GM19395 (cell line): Measurements from ENCODE around the gene TGFA.

Source experiments
- ATAC-seq: cut with Tn5 transposase; IDR thresholded peaks from one replicate; pipeline ENCODE4 v1.9.1; 2021; ENCODE audit warnings: mild to moderate bottlenecking, moderate library complexity; ENCODE audit not compliant: unreplicated experiment

TGFA gene

GRCh38 chr2:70553334-70553583, 367 bp downstream of the TGFA start:
- peak; percentile 34 for ATAC-seq

- ATAC-seq = no peak
These were observed 909 bp downstream of the TGFA start for GRCh38 chr2:70552501-70553333.

- no peak for ATAC-seq
These were observed 2.5 kb downstream of the TGFA start for GRCh38 chr2:70551167-70551566.

- no peak for ATAC-seq
These were observed 3.7 kb downstream of the TGFA start for GRCh38 chr2:70549962-70550361.

- ATAC-seq = no peak
These were observed 4.4 kb downstream of the TGFA start for GRCh38 chr2:70549064-70549710.

GRCh38 chr2:70548233-70548632, 5.4 kb downstream of the TGFA start:
- ATAC-seq = no peak

- ATAC-seq = no peak
These were observed 6.7 kb downstream of the TGFA start for GRCh38 chr2:70546885-70547284.

DNA sequence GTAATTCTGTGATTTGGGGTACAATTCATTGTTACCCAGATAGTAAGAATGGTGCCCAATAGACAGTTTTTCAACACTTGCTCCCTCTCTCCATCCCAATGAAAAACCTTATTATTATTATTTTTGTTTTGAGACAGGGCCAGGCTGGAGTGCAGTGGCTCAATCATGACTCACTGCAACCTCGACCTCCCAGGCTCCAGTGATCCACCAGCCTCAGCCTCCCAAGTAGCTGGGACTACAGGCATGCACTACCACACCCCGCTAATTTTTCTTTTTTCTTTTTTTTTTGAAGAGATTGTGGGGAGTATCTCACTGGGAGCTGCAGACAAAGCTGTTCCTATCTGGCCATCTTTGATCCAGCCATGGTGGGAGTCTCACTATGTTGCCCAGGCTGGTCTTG, 7.2 kb downstream of the TGFA start:
- ATAC-seq = no peak

DNA sequence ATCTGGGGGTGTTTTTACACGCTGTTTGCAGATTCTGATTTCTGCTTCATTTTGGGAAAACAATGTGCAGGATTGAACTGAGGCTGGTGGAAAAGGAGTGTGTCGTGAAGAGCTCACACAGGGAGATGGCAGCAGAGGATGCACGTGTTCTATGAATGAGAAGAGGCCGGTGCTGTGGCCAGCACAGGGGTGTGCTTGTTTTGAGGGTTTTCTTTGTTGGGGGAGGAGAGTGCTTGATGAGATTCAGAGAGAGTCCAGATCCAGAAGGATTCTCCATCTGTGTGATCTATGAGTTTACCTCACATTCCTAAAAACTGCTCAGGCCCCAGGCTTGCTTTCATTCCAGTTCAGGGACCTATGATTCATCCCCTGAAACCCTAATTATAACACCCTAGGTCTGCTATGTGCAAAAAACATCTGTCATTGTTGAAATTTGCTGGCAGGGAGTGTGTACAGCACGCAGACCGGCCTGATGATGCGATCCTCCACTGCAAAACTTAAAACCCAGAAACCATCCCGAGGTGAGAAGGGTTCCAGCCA, 12.1 kb downstream of the TGFA start:
- ATAC-seq = no peak

DNA sequence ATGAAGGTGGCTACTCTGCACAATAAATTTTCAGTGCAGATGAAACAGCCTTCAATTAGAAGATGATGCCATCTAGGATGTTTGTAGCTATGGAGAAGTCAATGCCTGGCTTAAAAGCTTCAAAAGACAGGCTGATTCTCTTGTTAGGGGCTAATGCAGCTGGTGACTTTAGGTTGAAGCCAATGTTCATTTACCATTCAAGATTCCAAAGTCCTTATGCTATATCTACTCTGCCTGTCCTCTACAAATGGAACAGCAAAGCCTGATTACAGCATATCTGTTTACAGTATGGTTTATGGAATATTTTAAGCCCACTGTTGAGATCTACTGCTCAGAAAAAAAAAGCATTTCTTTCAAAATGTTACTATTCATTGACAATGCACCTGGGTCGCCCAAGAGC, 15.8 kb downstream of the TGFA start:
- ATAC-seq = no peak

DNA sequence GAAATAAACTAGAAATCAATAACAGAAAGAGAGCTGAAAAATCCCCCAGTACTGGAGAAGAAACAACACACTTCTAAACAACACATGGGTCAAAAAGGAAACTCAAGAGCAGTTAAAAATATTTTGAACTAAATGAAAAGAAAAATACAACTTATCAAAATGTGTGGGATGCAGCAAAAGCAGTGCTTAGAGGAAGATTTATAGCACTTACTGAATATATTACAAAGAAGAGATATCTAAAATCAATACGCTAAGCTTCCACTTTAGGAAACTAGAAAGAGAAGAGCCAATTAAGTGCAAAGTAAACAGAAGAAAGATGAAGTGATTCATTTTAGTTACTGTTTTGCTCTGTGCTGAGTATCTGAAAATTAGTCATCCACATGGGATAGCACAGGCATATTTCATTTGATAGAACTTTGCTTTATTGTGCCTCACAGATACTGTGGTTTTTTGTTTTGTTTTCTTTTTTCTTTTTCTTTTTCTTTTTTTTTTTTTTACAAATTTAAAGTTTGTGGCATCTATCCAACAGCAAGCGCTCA, 17.0 kb downstream of the TGFA start:
- no peak for ATAC-seq

DNA sequence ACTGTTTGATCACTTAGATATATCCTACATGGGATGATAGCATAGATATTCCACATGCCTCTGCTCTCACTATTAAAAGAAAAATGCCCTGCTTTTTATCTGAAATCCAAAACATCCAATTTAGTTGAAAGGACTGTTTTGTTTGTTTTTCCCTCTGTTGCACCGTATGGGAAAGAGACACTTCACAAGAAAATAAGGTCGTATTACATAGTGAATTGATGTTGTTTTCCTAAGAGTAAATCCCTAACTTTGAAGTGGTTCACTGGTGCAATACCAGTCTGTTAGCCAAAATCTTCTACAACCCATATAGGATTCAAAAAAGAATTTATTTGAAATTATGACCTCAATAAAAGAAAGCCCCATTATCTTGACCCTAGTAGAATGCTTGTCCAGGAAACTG, 18.1 kb downstream of the TGFA start:
- no peak for ATAC-seq

DNA sequence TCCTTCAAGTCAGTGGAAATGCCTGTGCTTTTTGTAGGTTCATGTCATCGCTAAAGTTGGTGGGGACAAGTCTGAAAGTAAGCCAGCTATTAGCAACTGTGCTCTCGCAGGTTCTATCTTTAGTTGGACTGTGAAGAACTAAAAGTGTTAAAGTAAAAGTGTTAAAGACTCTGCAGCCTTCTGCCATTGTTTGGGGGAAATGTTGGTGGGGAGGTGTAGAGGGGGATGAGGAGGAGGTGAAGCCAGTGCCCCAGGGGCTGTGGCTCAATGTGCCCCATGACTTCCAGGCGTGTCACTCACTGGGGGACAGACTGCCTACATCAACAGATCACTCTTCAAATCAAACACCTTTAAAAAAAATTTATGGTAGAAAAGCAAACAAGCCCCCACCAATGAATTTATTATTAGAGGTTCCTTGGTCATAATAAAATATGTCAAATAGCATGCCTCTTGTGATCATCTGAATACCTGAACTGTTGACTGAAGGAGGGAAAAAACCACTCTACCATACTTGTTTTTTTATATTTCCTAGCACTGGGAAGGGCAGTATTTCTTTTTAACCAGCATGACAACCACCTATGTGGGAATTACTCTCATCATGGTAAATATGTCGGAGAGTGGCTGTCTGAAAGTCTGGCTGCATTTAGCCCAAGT, 19.3 kb downstream of the TGFA start:
- ATAC-seq = no peak

DNA sequence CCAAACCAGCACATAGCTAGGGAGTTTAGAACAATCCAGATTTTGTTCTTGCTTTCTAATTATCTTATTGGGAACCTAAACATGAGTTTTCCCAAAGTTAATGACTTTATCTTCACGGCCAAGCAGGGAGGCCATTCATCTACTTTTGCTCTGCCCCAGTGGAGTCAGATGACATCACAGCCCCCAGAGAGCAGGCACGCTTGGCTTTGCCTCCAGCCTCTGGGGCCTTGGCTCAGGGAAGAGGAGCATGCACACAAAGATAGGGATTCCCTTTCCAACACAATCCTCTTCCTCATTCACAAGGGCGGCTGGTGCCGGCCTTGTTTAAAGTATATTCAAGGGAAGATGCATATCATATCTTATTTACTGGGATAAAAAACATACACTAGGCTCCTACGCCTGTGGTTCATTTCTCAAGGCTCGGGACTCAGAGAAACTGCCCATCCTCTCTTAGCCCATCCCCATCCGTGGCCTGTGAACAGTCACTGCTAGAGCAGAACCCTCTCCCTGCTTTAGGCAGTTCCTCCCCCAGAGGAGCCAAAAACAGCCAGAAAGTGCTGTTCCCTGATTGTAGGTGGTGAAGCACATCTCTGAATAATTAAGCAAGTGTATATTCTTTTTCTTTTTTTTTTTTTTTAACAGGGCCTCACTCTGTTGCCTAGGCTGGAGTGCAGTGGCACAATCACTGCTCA, 21.2 kb downstream of the TGFA start:
- no peak for ATAC-seq

DNA sequence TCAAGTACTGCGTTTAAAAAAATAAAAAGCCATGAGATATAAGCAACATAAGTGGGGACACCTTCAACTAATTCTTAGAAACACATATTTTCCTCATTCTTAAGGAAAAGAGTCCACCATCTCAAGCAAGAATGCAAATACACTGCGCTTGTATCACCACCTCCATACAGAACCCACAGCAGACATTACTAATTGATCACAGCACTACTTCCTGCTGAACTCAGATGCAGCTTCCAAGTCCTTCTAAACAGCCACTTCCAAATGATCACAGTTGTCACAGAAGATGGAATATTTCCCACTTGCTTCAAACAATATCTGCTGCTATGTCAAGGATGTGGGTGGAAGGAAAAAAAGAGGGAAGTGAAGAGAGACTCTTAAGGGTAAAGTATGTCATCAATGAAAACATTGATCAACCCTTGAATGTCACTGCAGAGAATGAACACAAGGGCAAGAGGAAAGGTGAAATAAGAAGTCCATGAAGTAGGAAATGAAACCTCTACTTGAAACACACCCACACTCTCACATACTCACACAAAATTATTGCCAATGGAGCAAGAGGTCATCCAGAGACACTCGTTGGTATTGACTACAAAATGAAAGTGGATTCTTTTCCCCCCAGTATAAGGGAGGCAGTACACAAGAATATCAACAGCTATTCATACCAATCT, 22.1 kb downstream of the TGFA start:
- ATAC-seq = no peak

DNA sequence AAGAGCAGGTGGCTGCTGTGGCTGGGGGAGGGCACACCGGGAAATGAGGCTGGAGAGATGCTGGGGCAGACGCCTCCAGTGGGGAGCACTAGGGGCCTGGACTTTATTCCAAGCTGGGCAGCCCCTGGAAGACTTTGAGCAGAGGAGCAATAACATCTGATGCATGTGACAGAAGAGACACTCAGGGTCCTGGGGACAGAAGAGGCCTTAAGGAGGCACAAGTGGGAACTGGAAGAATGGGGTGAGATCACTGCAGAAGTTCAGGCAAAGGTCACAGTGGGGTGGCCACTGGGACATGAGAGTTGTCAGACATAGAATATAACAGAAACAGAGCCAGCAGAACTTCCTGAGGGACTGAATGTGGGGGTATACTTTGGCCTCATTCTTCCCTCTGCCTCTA, 24.0 kb downstream of the TGFA start:
- no peak for ATAC-seq

DNA sequence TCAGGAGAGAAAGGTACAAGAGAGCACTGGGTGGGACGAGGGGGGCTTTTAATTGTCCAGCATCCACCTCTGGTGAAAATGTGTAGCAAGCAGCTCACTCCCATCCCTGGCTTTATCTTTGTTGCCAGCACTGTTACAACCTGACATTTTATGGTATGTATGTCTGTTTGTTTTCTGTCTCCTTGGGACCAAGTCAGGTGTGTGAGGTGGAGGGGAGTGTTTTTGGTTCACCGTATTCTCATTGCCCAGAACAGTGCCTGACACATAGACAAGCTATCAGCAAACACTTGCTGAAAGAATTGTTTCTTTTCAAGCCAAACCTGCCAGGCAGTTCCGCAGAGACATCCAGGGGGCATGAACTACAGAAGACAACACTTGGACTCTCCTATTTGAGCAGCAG, 24.7 kb downstream of the TGFA start:
- no peak for ATAC-seq

GRCh38 chr2:70528276-70528675, 25.4 kb downstream of the TGFA start:
- ATAC-seq = no peak

- no peak for ATAC-seq
These were observed 26.1 kb downstream of the TGFA start for GRCh38 chr2:70527447-70528080.

- ATAC-seq = no peak
These were observed 27.5 kb downstream of the TGFA start for GRCh38 chr2:70526126-70526525.
